Non-pigmented ciliary epithelial cell (primary cell): ENCODE data around the gene ZNF24.

Experiments
- DNase-seq: peaks from one replicate; pipeline ENCODE4 v3.0.0-alpha.2; 2010; ENCODE audit warnings: low read depth

ZNF24 gene

GRCh38 chr18:35343936-35344735, at the start of gene ZNF24:
Gene ZNF24 (minus strand): TSS chr18:35344420. CDS start chr18:35340650, 3,770 bp downstream.
- DNase-seq, result peak; percentile 57

- DNase-seq, result no peak
Observed at GRCh38 chr18:35393716-35394115, 49.5 kb upstream of the ZNF24 start.

- no peak for DNase-seq
Observed at GRCh38 chr18:35392375-35392774, 48.2 kb upstream of the ZNF24 start.

- DNase-seq, result no peak
Observed at GRCh38 chr18:35390951-35391700, 46.9 kb upstream of the ZNF24 start.

- peak; percentile 50 for DNase-seq
Observed at GRCh38 chr18:35389095-35389618, 44.9 kb upstream of the ZNF24 start.

- peak; percentile 63 for DNase-seq
Observed at GRCh38 chr18:35387152-35387571, 42.9 kb upstream of the ZNF24 start.

- peak; percentile 64 for DNase-seq
Observed at GRCh38 chr18:35386600-35387100, 42.4 kb upstream of the ZNF24 start.

GRCh38 chr18:35383136-35383535, 38.9 kb upstream of the ZNF24 start:
- no peak for DNase-seq

- no peak for DNase-seq
Observed at GRCh38 chr18:35379421-35379820, 35.2 kb upstream of the ZNF24 start.

GRCh38 chr18:35378574-35378896, 34.3 kb upstream of the ZNF24 start:
- DNase-seq, result no peak

- no peak for DNase-seq
Observed at GRCh38 chr18:35377875-35378573, 33.8 kb upstream of the ZNF24 start.

- DNase-seq, result no peak
Observed at GRCh38 chr18:35376742-35377695, 32.8 kb upstream of the ZNF24 start, which contains the start of gene ZNF396. Gene ZNF396 (minus strand): TSS chr18:35377337. CDS start chr18:35374292, 3,045 bp downstream.

- DNase-seq, result no peak
Observed at GRCh38 chr18:35376393-35376741, 32.1 kb upstream of the ZNF24 start.

- DNase-seq, result no peak
Observed at GRCh38 chr18:35374708-35375107, 30.5 kb upstream of the ZNF24 start.

- peak; percentile 26 for DNase-seq
Observed at GRCh38 chr18:35371412-35372195, 27.4 kb upstream of the ZNF24 start.

- DNase-seq, result no peak
Observed at GRCh38 chr18:35369126-35369525, 24.9 kb upstream of the ZNF24 start.

- DNase-seq, result no peak
Observed at GRCh38 chr18:35368595-35368994, 24.4 kb upstream of the ZNF24 start.

GRCh38 chr18:35362531-35362930, 18.3 kb upstream of the ZNF24 start:
- no peak for DNase-seq

GRCh38 chr18:35361570-35362321, 17.5 kb upstream of the ZNF24 start:
- DNase-seq, result no peak
